Measurements from ENCODE around the gene OGFOD3.
"Not testable (repeated sequence)": the region's sequence is repeated elsewhere in the genome, so short reads cannot be mapped to it uniquely, and the experiment has no call there.

Gene OGFOD3

DNA sequence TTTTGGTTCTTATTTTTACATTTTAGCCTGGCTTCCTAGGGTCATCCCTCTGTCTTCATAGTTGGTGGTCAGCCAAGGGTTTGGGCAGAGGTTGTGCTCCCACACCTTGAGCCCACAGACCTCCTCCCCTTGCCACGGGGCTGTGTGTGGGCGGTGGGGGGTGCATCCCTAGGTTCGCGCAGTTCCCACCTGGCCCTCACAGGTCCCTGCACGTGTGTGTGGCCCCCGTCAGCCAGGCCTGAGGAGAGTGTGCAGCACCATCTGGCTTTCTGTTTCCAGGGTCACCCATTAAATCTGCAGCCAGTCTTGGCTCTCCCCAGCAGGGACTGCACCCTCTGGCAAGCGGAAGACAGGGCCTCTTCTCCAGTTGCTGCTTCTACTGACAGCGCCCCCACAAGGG lies 13.6 kb upstream of the OGFOD3 start:
- no peak for DNase-seq

DNA sequence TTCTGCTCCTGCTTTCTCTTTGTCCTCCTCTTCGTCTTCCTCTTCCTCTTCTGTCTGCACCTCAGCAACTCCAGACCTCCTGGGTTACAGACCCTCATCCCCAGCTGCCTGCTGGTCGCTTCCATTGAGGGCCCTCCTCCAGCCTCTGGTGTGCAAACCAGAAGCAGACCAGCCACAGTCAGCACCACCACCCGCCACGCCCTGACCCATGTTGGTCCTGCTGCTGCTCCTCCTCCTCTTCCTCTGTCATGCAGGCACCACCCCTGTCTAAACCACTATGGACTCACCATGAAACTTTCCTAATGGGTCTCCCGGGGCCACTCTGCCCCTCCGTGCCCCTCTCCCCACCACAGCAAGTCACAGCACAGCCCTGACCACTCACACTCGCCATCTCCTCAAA lies 11.4 kb upstream of the OGFOD3 start:
- DNase-seq = no peak

DNA sequence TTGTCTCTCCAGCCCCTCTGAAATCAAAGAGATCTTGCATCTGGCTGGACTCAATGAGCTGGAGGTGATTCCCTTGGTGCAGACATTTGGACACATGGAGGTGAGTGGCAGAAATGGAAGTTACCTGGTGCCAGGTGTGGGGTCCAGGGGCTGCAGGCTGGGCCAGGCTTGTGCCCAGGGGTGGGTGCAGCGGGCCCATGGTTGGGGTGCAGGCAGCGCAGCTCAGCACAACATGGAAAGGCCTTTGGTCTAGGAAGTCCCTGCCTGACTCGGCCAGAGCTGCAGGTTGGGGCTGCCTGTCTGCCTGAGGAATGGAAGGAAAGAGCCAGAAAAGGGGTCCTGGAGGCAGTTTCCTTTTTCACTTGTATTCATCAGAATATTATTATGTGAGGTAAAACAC lies 10.2 kb upstream of the OGFOD3 start:
- DNase-seq = no peak

DNA sequence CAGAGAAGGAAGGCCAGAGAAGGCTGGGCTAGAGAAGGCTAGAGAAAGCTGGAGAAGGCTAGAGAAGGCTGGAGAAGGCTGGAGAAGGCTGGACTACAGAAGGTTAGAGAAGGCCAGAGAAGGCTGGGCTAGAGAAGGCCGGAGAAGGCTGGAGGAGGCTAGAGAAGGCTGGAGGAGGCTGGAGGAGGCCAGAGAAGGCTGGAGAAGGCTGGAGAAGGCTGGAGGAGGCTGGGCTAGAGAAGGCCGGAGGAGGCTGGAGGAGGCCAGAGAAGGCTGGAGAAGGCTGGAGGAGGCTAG lies 6.4 kb upstream of the OGFOD3 start:
- DNase-seq = no peak

DNA sequence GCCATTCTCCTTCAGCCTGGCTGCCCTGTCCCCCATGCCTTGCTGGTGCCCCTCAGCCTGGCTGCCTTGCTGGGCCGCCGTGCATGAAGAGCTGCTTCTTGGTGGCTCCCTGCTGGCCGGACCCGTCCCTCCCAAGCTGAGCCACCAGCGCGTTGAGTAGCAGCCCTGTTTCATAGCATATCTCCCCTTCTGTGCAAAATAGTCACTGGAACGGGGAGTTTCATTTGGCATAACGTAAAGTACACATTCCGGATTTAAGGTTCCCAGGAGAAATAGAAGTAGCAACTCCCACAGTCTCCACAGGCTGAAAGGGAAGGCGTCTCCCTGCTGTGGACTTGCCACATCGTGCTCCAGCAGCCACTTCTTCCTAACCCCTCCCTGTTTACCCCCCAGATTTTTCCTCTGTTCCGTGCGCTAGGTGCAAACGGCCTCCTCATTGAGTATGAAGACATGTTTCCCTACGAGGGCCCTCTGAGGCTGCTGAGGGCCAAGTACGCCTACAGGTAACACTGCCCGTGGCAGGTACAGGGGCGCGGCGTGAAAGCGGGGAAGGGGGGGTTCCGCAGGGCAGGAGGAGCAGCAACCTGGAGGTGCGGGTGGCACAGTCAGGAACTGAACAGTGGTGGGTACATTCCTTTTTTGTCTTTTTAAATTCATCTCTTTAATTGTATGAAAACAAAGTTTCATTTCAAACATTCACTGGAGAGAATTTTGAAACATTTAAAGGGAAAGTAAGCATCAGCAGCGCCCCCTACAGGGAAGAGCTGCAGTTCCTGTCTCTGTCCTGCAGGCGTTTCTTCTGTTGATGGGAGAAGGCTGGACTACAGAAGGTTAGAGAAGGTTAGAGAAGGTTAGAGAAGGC lies 5.8 kb upstream of the OGFOD3 start:
- DNase-seq = peak; percentile 23

DNA sequence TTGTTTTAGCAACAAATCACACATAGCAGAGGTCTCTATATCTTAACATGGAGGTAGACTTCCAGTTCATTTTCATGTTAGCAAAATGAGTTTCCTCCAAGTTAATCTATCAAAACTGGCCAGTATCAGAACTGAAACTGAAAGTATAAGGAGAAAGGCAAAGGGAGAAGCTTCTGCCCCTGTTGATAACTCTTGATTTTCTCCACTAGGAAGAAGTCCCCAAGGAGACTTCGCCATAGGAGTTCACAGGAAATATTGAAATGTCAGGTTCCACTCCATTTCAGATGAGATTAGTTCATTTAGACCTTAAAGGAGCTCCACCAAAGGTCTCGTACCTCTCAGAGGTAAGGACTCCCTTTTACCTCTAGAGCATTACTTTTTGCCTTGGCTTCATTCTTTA lies 1.2 kb upstream of the OGFOD3 start:
- DNase-seq = no peak

DNA sequence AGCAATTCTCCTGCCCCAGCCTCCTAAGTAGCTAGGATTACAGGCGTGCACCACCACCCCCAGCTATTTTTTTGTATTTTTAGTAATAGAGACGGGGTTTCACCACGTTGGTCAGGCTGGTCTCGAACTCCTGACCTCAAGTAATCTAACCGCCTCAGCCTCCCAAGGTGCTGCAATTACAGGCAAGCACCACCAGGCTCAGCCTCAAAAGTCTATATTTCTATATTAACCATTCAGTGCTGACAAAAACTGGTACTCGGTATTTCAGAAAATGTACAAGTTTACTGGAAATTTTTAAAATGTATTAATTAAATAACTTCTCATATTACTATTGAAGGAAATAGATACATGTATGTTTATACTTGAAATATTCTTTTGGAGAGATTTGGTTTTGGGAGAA lies 1.6 kb downstream of the OGFOD3 start:
- no peak for DNase-seq

DNA sequence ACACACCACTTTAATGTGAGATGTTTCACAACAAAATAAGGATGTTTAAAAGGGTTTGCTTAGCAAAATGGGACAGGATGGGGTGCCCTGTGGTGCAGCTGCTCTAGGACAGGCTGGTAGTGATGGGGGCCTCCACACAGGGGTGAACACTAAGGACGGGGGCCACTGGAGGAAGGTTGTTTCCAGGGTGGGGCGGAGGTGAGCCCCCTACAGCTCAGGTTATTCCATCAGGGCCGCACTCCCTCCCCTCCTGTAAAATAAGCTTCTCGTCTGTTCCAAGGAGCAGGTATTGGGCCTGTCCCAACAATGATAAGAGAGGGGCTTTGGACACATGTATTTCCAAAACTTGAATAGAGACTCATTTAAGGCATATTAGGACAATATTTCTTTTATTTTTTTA lies 2.1 kb downstream of the OGFOD3 start:
- DNase-seq = no peak

DNA sequence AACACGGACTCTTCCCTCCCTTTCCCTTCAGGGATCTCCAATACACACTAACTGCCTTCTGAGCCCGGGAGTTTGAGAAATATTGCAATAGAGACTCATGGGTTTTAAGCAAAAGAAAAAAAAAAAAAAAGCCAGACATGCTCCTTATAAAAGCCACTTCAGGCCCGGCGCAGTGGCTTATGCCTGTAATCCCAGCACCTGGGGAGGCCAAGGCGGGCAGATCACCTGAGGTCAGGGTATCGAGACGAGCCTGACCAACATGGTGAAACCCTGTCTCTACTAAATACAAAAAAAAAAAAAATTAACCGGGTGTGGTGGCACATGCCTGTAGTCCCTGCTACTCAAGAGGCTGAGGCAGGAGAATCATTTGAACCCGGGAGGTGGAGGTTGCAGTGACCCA lies 2.6 kb downstream of the OGFOD3 start:
- DNase-seq = no peak

DNA sequence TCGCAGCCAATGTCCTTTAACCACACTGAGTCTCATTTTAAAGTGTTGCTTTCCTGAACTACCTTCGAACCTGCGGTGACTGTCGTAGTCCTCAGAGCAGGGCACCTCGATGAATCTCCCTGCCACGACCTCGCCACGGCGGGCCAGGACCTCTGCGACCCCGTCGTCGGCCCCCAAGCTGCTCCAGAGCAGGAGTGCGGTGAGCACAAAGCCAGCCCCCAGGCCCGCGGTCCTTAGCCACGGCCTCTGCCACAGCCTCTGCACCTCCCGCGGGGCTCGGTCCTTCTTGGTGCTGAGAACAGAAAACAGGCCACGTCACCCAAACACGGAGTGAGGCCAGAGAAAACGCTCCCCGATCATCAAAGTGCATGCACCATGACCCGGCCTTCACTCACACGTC lies 3.0 kb downstream of the OGFOD3 start:
- no peak for DNase-seq

DNA sequence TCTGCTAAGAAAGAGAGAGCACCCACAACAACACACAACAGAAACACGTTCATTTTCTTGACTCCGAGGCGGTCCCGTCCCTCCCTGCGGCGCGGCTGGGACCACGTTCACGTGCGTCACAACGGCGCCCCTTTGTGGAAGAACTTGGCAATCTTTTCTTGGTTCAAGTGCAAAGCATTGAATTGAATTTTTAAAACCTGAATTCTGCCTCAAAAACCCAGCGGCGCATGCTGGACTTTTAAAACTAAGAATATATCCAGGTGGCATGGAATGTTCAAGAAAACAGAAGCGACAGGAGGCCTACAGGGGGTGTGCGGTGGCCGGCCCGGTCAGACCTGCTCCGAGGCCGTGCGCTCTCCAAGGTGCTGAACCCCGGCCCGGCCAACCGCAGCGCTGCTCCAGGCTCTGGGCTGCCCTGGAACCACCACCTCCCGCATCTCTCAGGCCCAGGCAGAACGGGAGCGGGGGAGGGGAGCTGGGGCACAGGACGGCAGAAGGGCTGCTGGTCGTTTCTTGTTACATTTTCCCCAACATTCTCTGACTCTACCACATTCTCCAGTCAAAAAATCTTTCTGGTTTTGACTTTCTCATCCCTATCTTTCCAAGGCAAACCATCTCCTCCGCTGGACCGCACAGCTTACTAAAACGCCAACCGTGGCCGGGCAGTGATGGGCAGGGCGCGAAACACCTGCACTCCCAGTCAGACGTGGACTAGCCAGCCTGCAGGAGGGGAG lies 3.7 kb downstream of the OGFOD3 start:
- peak; percentile 54 for DNase-seq

DNA sequence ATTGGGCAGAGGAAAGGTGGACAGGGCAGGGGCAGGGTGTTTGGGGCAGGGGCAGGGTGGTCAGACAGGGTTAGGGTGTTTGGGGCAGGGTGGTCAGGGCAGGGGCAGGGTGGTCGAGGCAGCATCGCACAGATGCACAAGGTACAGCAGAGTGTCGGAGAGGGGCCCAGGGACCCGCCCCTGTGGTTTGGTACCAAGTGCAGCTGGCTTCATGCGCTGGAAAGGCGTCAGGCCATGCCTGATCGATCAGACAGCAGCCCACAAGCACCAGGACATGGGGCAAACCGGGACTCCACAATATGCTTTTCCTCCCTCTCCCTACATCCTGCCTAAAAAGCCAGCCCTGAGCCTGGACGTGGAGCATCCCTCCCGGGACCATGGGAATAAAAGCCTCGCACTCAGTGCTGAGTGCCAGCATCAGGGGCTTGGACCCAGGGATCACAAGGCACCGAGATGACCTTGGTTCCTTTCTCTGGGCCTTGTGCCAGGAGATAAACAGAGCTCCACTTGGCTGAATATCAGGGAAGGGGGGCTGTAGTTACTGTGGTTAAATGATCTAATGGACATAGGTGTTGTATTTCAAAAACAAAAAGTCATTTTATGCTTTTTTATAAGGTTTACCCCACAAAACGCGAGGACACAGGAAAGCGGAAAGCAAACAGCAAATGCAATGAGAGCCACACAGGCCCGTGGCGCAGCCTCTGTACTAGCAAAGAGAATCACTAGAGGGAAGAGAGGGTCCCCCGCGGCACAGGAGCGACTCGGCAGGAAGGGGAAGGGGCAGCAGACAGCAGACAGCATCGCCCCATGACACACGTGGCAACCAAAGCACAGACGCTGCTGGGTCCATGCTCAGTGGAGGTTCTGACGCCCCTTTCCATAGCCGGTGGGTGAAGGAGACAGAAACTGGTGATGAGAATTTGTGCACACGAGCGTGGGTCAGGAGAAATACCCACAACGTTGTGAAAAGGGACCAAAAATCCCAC lies 5.6 kb downstream of the OGFOD3 start:
- DNase-seq = no peak

DNA sequence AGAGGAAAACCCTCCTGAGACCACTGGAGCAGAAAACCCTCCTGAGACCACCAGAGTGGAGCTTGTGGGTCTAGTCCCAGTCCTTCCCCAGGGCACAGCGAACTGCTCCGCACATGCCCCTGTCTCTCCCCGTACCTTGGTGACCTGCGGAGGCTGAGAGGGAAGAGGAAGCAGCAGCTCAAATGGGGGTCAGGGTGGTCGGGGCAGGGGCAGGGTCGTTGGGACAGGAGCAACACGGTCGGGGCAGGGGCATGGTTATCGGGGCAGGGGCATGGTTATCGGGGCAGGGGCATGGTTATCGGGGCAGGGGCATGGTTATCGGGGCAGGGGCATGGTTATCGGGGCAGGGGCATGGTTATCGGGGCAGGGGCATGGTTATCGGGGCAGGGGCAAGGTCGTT lies 6.3 kb downstream of the OGFOD3 start:
- DNase-seq = not testable (repeated sequence)

DNA sequence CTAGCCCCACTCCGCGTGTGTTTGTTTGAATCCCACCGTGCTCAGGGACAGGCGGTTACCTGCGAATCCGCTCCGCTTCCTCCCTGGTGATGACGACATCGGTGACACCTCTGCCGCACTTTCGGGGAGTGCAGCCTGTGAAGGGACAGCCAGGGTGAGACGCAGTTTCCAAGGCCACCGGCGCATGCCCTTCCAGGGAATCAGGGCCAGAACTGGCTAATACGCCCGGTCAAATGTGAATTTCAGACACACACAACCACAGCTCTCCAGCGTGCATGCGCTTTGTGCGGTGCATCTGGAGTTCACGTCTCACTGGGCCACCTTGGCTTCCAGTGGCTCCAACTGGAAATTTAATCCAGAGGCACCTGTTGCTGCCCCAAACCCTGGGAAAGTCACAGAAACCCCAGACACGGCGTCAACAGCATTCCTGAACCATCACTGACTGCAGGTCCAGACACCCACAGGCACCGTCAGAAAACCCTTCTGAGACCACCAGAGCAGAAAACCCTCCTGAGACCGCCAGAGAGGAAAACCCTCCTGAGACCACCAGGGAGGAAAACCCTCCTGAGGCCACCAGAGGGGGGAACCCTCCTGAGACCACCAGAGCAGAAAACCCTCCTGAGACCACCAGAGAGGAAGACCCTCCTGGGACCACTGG lies 6.9 kb downstream of the OGFOD3 start:
- no peak for DNase-seq

DNA sequence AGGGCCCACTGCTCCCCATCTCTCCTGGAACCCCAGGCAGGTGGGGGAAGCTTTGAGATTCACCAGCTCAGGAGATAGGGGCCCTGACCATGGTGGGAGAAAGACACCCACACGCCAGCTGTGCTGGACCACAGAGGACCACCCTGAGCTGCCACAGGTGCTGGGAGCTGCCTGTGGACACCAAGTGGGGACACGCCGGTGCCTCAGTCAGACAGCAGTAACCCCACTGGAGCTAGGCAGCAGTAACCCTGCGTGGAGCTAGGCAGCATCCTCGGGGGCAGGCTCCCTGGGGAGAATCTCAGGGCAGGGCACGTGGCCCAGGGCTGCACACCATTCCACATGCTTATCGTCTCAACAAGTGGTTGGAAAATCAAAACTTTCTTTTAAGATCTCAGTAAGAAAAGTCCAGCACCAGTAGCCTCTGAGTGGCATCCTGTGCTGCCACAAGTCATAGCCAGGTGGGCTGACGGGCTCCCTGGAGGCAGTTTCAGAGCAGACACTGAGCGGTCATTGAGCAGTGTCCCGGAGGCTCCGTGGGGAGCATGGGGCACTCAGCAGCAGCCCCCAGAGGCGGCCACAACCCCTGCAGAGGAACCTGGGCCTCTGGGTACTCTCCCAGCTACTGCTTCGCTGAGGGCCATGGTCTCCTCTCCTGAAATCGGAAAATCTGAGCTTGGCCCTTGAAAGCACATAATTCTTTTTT lies 8.2 kb downstream of the OGFOD3 start:
- no peak for DNase-seq

DNA sequence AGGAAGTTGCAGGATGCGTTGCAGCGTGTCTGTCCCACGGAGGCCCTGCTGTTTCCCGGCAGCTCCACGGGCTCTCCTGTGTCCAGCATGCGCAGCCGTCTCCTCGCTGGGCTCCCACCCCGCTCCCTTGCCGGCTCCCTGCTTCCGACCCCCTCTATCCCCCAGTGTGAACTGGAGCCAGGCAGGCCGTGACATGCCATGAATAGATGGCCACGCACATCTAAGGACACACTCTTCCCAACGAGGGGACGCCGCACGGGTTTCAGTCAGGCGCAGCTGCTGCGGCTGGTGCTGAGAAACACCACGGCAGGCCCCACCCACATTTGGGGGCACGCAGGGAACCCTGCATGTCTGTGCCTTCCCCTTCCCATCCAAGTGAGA lies 9.5 kb downstream of the OGFOD3 start:
- DNase-seq = no peak

DNA sequence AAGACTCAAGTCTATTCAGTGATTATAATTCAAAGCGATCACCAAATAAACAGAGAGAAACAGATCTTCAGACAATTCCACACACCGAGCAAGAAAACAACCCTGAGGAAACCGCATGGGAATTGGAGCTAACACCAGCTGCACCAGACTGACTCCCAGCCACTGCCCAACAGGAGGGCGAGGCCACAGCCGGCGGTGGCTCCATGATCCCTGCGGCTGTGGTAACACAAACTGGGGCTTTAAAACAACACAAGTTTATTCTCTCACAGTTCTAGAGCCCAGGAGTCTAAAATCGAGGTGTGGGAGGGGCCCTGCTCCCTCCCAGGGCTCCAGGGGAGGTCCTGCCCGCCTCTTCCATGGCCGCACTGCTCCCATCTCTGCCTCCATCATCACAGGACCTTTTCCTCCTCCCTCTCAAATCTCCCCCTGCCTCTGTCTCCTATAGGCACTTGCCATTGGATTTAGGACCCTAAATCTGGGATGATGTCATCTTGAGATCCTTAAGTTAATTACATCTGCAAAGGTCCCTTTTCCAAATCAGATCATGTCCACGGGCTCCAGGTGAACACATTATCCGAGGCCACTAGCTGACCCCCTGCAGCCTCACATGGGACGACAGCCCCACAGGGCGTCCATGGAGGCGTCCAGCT lies 10.0 kb downstream of the OGFOD3 start:
- DNase-seq = no peak

DNA sequence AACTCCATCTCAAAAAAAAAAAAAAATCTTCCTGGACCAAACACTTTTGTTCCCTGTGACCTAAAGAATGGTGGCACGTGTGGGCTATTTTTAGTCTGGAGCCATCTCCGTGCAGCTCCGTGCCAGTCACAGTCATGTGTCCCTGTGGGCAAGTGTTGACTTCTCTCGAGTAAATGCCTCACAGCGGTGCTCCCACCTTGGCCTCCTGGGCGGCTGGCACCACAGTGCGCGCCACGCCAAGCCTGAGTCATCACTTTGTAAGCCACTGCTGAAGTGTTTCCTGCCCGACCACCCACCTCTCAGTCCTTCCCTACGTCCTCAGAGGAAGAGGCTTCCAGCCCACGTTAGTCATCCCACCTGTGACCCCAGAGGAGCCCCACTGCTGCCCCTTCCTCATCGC lies 11.1 kb downstream of the OGFOD3 start:
- peak; percentile 44 for DNase-seq

DNA sequence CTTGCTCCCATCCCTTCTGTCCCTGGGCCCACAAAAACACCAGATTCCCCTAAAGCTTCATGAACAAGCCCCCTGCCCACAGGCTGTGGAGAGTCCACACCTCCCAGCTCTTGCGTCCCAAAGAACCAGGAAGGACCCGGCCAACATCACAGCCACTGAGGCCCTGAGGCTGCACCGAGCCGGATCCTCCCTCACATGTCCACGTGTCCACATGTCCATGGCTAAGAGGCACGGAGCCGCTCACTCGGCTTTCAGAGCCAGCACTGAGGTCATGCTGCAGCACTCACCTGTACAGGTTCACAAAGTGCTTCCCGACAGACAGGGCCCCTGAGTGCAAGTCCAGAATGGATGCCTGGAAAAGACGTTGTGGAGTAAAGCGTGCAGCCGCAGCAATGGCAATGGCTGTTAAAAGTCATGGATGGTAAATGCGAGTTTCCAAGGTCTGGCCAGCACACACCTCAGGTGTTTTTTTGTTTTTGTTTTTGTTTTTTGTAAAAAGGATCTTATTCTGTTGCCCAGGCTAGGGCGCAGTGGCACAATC lies 12.2 kb downstream of the OGFOD3 start:
- no peak for DNase-seq

DNA sequence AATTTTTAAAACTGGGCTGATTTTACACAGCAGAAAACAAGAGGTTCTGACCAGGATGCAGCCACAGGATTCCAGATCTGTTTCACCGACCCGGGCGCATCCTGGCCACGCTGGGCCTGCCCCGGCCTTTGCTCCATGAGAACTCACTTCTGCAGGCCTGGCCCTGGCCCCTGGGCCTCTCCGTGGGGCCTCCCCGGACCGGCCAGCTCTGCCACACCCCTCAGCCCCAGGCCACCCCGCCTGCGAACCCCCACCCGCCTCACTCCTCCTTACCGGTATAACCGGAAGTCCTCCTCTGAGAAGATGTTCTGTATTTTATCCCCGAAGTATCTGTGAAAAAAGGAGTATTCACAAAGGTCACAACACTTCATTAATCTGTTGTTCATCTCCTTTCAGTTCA lies 13.3 kb downstream of the OGFOD3 start:
- no peak for DNase-seq

Data from NCI-H226 (cell line).